ENCODE data around the gene ZZZ3.
A peak's percentile ranks its signal among the peaks of the same experiment; 100 is the strongest.
"Not testable (repeated sequence)": the region's sequence is repeated elsewhere in the genome, so short reads cannot be mapped to it uniquely, and the experiment has no call there.

ZZZ3 gene

DNA sequence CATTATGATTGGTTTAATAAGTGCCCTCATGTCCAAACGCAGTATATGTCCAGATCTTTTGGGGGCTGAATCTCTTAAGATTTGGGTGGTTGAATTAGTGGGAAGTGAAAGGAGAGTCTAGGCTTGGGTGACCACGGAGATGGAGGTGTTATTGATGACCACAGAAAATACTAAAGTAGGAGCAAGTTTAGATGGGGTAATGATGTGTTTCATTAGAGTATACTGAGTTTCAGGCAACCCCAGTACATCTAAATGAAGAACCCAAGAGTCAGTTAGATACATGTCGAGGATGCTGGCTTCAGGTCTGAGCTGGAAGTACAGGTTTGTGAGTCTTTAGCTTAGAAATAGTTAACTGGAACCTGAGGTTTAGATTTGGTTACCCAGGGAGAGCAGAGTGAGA lies 6.5 kb upstream of the ZZZ3 start:
- Histone ChIP-seq H3K9me3 (ENCODE audit: control insufficient read depth, low read length) (no peaks in the 10 kb centered on the region), H3K27ac (ENCODE audit: insufficient read depth, low read length, poor library complexity, severe bottlenecking) (no peak overlapping the region), H3K4me3 (ENCODE audit: insufficient read depth, low read depth, low read length, poor library complexity, severe bottlenecking) (no peak overlapping the region), H3K36me3 (ENCODE audit: control insufficient read depth, insufficient read depth, low read length) (no peaks in the 10 kb centered on the region), H3K27me3 (replicated peaks; ENCODE audit: control insufficient read depth, insufficient read depth, low read length, poor library complexity, severe bottlenecking) (no peaks in the 10 kb centered on the region), H3K4me1 (ENCODE audit: control insufficient read depth, insufficient read depth, low read length, poor library complexity, severe bottlenecking) (no peaks in the 10 kb centered on the region)
- no peak for DNase-seq

DNA sequence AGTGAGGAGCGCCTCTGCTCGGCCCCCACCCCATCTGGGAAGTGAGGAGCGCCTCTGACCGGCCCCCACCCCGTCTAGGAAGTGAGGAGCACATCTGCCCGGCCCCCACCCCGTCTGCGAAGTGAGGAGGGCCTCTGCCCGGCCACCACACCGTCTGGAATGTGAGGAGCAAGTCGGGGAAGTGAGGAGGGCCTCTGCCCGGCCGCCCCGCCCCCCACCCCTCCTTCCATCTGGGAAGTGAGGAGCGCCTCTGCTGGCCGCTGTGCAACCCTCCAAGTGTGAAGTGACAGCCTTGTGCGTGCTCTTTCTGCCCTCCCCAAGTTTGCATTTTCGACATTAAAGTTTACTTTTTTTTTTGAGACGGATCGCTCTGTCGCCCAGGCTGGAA lies 5.1 kb upstream of the ZZZ3 start:
- Histone ChIP-seq H3K36me3 (ENCODE audit: control insufficient read depth, insufficient read depth, low read length) (no peaks in the 10 kb centered on the region), H3K9me3 (ENCODE audit: control insufficient read depth, low read length) (no peaks in the 10 kb centered on the region), H3K27me3 (replicated peaks; ENCODE audit: control insufficient read depth, insufficient read depth, low read length, poor library complexity, severe bottlenecking) (no peaks in the 10 kb centered on the region), H3K4me1 (ENCODE audit: control insufficient read depth, insufficient read depth, low read length, poor library complexity, severe bottlenecking) (peaks cover 3% of the 10 kb centered on the region), H3K4me3 (ENCODE audit: insufficient read depth, low read depth, low read length, poor library complexity, severe bottlenecking) (no peak overlapping the region), H3K27ac (ENCODE audit: insufficient read depth, low read length, poor library complexity, severe bottlenecking) (no peak overlapping the region)
- no peak for DNase-seq

DNA sequence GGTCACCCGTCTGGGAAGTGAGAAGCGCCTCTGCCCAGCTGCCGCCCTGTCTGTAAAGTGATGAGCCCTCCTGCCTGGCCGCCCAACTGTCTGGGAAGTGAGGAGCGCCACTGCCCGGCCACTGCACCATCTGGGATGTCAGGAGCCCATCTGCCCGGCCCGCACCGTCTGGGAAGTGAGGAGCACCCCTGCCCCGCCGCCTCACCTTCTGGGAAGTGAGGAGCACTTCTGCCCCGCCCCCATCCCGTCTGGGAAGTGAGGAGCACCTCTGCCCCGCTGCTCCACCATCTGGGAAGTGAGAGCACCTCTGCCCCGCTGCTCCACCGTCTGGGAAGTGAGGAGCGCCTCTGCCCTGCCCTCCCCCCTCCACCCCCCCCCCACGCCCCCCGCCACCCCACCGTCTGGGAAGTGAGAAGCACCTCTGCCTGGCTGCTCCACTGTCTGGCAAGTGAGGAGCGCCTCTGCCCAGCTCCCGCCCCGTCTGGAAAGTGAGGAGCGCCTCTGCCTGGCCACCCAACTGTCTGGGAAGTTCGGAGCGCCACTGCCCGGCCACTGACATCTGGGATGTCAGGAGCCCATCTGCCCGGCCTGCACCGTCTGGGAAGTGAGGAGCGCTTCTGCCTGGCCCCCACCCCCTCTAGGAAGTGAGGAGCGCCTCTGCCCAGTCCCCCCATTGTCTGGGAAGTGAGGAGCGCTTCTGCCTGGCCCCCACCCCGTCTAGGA lies 4.5 kb upstream of the ZZZ3 start:
- Histone ChIP-seq H3K27me3 (replicated peaks; ENCODE audit: control insufficient read depth, insufficient read depth, low read length, poor library complexity, severe bottlenecking) (no peaks in the 10 kb centered on the region), H3K4me3 (ENCODE audit: insufficient read depth, low read depth, low read length, poor library complexity, severe bottlenecking) (no peak overlapping the region), H3K9me3 (ENCODE audit: control insufficient read depth, low read length) (no peaks in the 10 kb centered on the region), H3K27ac (ENCODE audit: insufficient read depth, low read length, poor library complexity, severe bottlenecking) (no peak overlapping the region), H3K4me1 (ENCODE audit: control insufficient read depth, insufficient read depth, low read length, poor library complexity, severe bottlenecking) (peaks cover 3% of the 10 kb centered on the region), H3K36me3 (ENCODE audit: control insufficient read depth, insufficient read depth, low read length) (no peaks in the 10 kb centered on the region)
- no peak for DNase-seq

DNA sequence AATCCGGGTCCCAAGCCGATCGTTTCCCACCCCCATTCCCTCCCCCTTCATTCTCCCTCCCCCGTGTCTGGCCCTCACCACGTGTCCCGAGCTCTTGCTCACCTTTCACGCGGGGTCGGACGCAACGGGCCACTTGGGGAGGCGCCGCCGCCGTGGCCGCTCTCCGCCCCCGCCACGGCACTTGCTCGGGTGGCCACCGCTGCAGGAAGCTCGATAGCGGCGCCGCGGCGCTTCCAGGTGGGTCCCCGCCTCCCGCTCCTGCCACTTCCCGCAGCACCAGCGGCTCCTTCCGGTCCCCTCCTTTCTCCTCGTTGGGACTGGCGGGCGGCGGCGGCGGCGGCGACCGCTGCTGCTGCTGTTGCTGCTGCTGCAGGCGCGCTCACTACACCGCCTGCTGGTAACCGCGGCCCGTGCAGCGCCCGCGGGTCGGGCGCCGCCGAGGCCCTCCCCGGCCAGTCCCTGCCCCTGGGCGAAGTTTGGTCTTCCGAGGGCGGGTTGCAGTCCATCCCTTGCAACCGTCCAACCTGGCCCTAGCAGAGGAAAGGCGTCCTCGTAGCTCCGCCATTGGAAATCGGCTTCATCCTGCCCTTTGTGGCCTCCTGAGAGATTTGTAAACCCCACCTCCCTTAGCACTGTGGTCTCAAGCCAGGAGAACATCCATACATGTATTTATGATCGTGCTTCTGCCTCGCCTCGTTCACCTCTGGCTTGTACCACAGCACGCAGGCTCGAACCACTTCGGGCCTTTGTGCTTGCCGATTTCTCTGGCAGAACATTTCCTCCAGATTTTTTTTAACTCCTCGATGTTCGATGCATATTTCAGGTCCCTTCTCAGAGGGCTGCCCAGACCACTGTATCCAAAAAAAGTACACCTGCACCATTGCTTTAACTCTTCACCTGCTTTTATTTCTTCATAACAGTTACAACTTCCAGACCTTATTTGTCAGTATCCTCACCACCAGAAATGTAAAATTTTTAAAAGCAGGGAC lies 996 bp upstream of the ZZZ3 start:
- H3K9me3 ChIP-seq (ENCODE audit: control insufficient read depth, low read length) = no peaks in the 10 kb centered on the region
- no peaks in the 10 kb centered on the region for H3K27me3 ChIP-seq (replicated peaks; ENCODE audit: control insufficient read depth, insufficient read depth, low read length, poor library complexity, severe bottlenecking)
- H3K27ac ChIP-seq (ENCODE audit: insufficient read depth, low read length, poor library complexity, severe bottlenecking) = peak overlapping the region; percentile 89
- peak overlapping the region; percentile 77 for H3K4me3 ChIP-seq (ENCODE audit: insufficient read depth, low read depth, low read length, poor library complexity, severe bottlenecking)
- no peaks in the 10 kb centered on the region for H3K36me3 ChIP-seq (ENCODE audit: control insufficient read depth, insufficient read depth, low read length)
- peak; percentile 87 to 89 (median 88) for DNase-seq
- peaks cover 10% of the 10 kb centered on the region for H3K4me1 ChIP-seq (ENCODE audit: control insufficient read depth, insufficient read depth, low read length, poor library complexity, severe bottlenecking)

DNA sequence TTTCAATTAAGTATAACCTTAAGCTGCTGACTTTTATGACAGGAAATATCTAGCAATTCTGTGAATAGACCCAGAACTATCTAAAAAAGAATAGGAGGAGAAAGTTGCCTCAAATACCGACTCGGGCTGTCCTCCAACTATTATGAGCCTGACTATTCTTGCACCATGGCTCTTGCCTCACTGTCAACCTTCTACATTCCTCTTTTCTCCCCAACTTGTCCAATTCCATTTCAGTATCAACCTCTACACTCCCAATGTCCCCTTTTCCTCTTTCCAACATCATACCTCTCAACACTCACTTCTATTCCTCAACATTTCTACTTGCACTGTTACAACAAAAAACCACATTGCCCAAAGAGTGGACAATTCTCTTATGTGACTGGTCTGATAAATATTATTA lies 2.3 kb downstream of the ZZZ3 start:
- Histone ChIP-seq H3K4me3 (ENCODE audit: insufficient read depth, low read depth, low read length, poor library complexity, severe bottlenecking) (no peak overlapping the region), H3K4me1 (ENCODE audit: control insufficient read depth, insufficient read depth, low read length, poor library complexity, severe bottlenecking) (peaks cover 10% of the 10 kb centered on the region), H3K36me3 (ENCODE audit: control insufficient read depth, insufficient read depth, low read length) (no peaks in the 10 kb centered on the region), H3K27ac (ENCODE audit: insufficient read depth, low read length, poor library complexity, severe bottlenecking) (no peak overlapping the region), H3K27me3 (replicated peaks; ENCODE audit: control insufficient read depth, insufficient read depth, low read length, poor library complexity, severe bottlenecking) (no peaks in the 10 kb centered on the region), H3K9me3 (ENCODE audit: control insufficient read depth, low read length) (no peaks in the 10 kb centered on the region)
- DNase-seq = no peak

DNA sequence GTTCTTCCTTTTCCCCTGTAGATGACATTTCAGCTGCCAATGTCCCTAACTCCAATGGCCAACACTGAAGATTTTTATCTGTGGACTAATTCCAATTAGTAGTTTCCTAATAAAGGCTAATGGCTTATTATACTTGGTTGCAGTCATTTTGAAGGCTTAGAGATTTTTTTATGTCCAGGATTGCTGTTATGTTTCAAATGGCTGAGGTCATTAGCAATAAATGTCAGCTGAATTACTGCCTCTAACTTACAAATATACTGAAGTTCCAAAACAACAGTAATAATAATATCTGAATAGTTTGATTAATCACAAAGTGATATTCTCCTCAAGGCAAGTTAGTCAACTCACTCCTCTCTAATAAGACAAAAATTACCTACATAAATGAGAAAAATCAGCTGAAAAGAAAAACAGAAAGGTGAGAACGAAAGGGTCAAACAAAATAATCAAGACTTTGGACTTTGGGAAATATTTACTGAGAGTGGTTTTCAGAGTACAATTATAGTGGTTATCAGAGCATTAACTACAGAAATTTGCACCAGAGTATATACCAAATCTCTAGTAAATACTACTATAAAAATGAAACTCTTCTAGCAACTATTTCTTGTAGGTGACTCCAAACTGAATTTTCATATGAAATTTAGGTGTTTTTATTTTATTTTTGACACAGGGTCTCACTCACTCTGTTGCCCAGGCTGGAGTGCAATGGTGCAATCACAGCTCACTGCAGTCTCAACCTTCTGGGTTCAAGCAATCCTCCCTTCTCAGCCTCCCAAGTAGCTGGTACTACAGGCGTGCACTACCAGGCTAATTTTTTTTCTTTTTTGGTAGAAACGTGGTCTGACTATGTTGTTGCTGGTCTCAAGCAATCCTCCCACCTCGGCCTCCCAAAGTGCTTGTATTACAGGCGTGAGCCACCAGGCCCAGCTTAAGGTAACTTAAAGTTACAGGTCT lies 3.5 kb downstream of the ZZZ3 start:
- no peak overlapping the region for H3K4me3 ChIP-seq (ENCODE audit: insufficient read depth, low read depth, low read length, poor library complexity, severe bottlenecking)
- peaks cover 10% of the 10 kb centered on the region for H3K4me1 ChIP-seq (ENCODE audit: control insufficient read depth, insufficient read depth, low read length, poor library complexity, severe bottlenecking)
- H3K27ac ChIP-seq (ENCODE audit: insufficient read depth, low read length, poor library complexity, severe bottlenecking) = no peak overlapping the region
- H3K36me3 ChIP-seq (ENCODE audit: control insufficient read depth, insufficient read depth, low read length) = no peaks in the 10 kb centered on the region
- no peak for DNase-seq
- H3K9me3 ChIP-seq (ENCODE audit: control insufficient read depth, low read length) = no peaks in the 10 kb centered on the region
- H3K27me3 ChIP-seq (replicated peaks; ENCODE audit: control insufficient read depth, insufficient read depth, low read length, poor library complexity, severe bottlenecking) = no peaks in the 10 kb centered on the region

DNA sequence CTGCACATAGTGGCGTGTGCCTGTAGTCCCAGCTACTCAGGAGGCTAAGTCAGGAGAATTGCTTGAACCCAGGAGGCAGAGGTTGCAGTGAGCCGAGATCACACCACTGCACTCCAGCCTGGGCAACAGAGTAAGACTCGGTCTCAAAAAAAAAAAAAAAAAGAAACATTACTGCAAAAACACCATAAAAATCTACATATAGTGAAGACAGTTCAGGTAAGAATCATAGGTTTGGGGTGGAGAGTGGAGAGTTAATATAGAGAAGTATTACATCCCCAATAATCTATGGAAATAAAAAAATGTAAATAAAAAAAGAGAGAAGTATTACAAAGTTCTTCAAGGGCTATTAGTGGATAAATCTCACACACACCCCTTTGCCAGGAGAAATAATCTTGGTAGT lies 7.7 kb downstream of the ZZZ3 start:
- not testable (repeated sequence) for H3K27me3 ChIP-seq (replicated peaks; ENCODE audit: control insufficient read depth, insufficient read depth, low read length, poor library complexity, severe bottlenecking)
- peaks cover 18% of the 10 kb centered on the region for H3K4me1 ChIP-seq (ENCODE audit: control insufficient read depth, insufficient read depth, low read length, poor library complexity, severe bottlenecking)

DNA sequence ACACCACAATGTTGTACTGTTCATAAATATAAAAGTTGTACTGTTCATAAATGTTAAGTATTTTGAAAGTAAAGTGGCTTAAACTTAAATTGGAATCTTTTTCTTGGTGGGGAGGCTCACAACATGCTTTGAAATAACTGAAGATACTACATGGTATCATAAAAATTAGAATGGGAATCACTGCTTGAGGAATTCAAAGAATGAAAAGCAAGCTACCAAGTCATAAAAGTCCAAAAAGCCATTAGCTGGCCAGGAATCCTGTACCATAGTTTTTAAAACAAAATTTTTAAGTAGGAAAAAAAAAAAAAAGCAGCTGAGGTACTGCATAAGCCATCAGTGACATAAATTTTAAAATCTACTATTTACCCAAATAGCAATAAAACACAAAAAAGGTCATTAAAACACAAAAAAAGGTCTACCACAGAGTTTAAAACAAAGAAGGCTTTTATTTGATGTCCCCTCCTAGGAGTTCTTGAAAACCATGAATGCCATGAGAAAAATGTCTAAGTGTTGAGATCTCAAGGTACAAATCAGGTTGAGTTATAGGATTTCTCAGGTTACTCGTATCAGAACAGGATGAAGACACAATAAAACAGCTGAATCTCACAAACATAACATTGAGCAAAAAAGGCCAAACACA lies 8.6 kb downstream of the ZZZ3 start:
- H3K27ac ChIP-seq (ENCODE audit: insufficient read depth, low read length, poor library complexity, severe bottlenecking) = no peak overlapping the region
- no peak overlapping the region for H3K4me3 ChIP-seq (ENCODE audit: insufficient read depth, low read depth, low read length, poor library complexity, severe bottlenecking)
- DNase-seq = no peak
- H3K36me3 ChIP-seq (ENCODE audit: control insufficient read depth, insufficient read depth, low read length) = no peaks in the 10 kb centered on the region
- H3K9me3 ChIP-seq (ENCODE audit: control insufficient read depth, low read length) = no peaks in the 10 kb centered on the region
- H3K27me3 ChIP-seq (replicated peaks; ENCODE audit: control insufficient read depth, insufficient read depth, low read length, poor library complexity, severe bottlenecking) = no peaks in the 10 kb centered on the region
- peaks cover 20% of the 10 kb centered on the region for H3K4me1 ChIP-seq (ENCODE audit: control insufficient read depth, insufficient read depth, low read length, poor library complexity, severe bottlenecking)

More for the DNA sequence above, 7.7 kb downstream of the ZZZ3 start:
- not testable (repeated sequence) for H3K36me3 ChIP-seq (ENCODE audit: control insufficient read depth, insufficient read depth, low read length); H3K27ac ChIP-seq (ENCODE audit: insufficient read depth, low read length, poor library complexity, severe bottlenecking); H3K4me3 ChIP-seq (ENCODE audit: insufficient read depth, low read depth, low read length, poor library complexity, severe bottlenecking); H3K9me3 ChIP-seq (ENCODE audit: control insufficient read depth, low read length); DNase-seq

DNA sequence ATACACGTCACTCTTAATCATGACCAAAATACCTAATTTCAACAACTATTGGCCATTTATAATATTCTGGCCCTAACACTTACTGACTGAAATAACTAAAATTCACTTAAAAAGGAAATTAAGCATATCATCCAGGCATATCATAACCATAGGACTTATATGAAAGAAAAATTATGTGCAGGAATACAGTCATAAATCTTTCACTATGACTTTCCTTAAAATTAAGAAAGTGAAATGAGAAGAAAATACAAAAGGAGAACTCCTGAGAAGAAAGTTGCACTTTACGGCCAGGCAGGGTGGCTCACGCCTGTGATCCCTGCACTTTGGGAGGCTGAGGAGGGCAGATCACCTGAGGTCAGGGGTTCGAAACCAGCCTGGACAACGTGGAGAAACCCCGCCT lies 9.4 kb downstream of the ZZZ3 start:
- no peak for DNase-seq
- Histone ChIP-seq H3K27ac (ENCODE audit: insufficient read depth, low read length, poor library complexity, severe bottlenecking) (no peak overlapping the region), H3K4me1 (ENCODE audit: control insufficient read depth, insufficient read depth, low read length, poor library complexity, severe bottlenecking) (peaks cover 21% of the 10 kb centered on the region), H3K36me3 (ENCODE audit: control insufficient read depth, insufficient read depth, low read length) (no peaks in the 10 kb centered on the region), H3K4me3 (ENCODE audit: insufficient read depth, low read depth, low read length, poor library complexity, severe bottlenecking) (no peak overlapping the region), H3K27me3 (replicated peaks; ENCODE audit: control insufficient read depth, insufficient read depth, low read length, poor library complexity, severe bottlenecking) (no peaks in the 10 kb centered on the region), H3K9me3 (ENCODE audit: control insufficient read depth, low read length) (no peaks in the 10 kb centered on the region)

Measured in effector memory CD4-positive, alpha-beta T cell (primary cell).